Right ventricle myocardium inferior (tissue), 1 donor: Measurements from ENCODE around the gene PTCD2. TPM values are rescaled to one million over a fixed set of nuclear protein-coding genes. Genes with fewer than 3 reads are reported as not detected.

ENCODE experiments used
- ATAC-seq: fragments of 200-7000 bp; cut with Tn5 transposase; one replicate; pipeline ENCODE4 v1.9.1; 2020; ENCODE audit warnings: mild to moderate bottlenecking, moderate library complexity
- DNase-seq: peaks from one replicate; pipeline ENCODE4 v3.0.0; 2021; ENCODE audit errors: missing footprints
- intact Hi-C: fragments of 100-400 bp; cut with DNase I; formaldehyde crosslinking; loops from one replicate; pipeline ENCODE4 v1.11.0; 2022
- total RNA-seq: library from RNA; stranded (reverse); fragmentation: NEBNext Ultra II Directional; extraction: Animal tissue kit (Norgen Biotek cat#: 25700); gene quantifications from one replicate; pipeline ENCODE4 v1.2.1, GENCODE V29; 2021
- donor health status: DM: no; HTN: yes; CAD: no; lungs with severe emphysema.

PTCD2 gene
- total RNA-seq, 1 donor from 2014 or later: 15.5 TPM

- intact Hi-C loops: loop anchor here (5.0 kb wide), 1 partner anchor 84 kb away; no protein-coding TSS in a partner anchor
- ATAC-seq: no peak
- no peak for DNase-seq
Measured at GRCh38 chr5:72368271-72368670, 48.1 kb downstream of the PTCD2 start.

GRCh38 chr5:72369301-72369700 lies 49.1 kb downstream of the PTCD2 start:
- no peak for DNase-seq
- ATAC-seq: no peak
- intact Hi-C loops: loop anchor here (5.0 kb wide), 1 partner anchor 83 kb away; no protein-coding TSS in a partner anchor

GRCh38 chr5:72369711-72370110 lies 49.5 kb downstream of the PTCD2 start:
- DNase-seq: no peak
- ATAC-seq: no peak
- intact Hi-C loops: loop anchor here (5.0 kb wide), 1 partner anchor 83 kb away; no protein-coding TSS in a partner anchor

- intact Hi-C loops: no loop called here
- ATAC-seq (no peak), DNase-seq (no peak)
Measured at GRCh38 chr5:72372331-72372730, 52.2 kb downstream of the PTCD2 start.

- ATAC-seq (no peak), DNase-seq (no peak)
- intact Hi-C loops: no loop called here
Measured at GRCh38 chr5:72372923-72373322, 52.8 kb downstream of the PTCD2 start.

GRCh38 chr5:72374844-72375243 lies 54.7 kb downstream of the PTCD2 start:
- no peak for ATAC-seq
- no peak for DNase-seq
- intact Hi-C loops: no loop called here

- ATAC-seq (no peak), DNase-seq (no peak)
- intact Hi-C loops: no loop called here
Measured at GRCh38 chr5:72376381-72376780, 56.2 kb downstream of the PTCD2 start.

GRCh38 chr5:72377910-72378638 lies 57.9 kb downstream of the PTCD2 start:
- DNase-seq (no peak), ATAC-seq (peak; percentile 90)
- intact Hi-C loops: no loop called here

GRCh38 chr5:72378639-72379289 lies 58.6 kb downstream of the PTCD2 start:
- intact Hi-C loops: no loop called here
- ATAC-seq (peak; percentile 45), DNase-seq (no peak)

- DNase-seq (no peak), ATAC-seq (no peak)
- intact Hi-C loops: no loop called here
Measured at GRCh38 chr5:72379936-72380335, 59.8 kb downstream of the PTCD2 start.

GRCh38 chr5:72380492-72381274 lies 60.5 kb downstream of the PTCD2 start:
- ATAC-seq: no peak
- intact Hi-C loops: no loop called here
- DNase-seq: no peak

GRCh38 chr5:72383280-72383679 lies 63.1 kb downstream of the PTCD2 start:
- intact Hi-C loops: no loop called here
- DNase-seq (no peak), ATAC-seq (no peak)

GRCh38 chr5:72383726-72384125 lies 63.6 kb downstream of the PTCD2 start:
- DNase-seq (no peak), ATAC-seq (no peak)
- intact Hi-C loops: no loop called here

GRCh38 chr5:72386639-72387038 lies 66.5 kb downstream of the PTCD2 start:
- DNase-seq (no peak), ATAC-seq (no peak)
- intact Hi-C loops: no loop called here

- intact Hi-C loops: no loop called here
- no peak for DNase-seq
- ATAC-seq: no peak
Measured at GRCh38 chr5:72387985-72388384, 67.8 kb downstream of the PTCD2 start.

GRCh38 chr5:72388646-72389045 lies 68.5 kb downstream of the PTCD2 start:
- intact Hi-C loops: no loop called here
- no peak for DNase-seq
- ATAC-seq: no peak

GRCh38 chr5:72390836-72391235 lies 70.7 kb downstream of the PTCD2 start:
- no peak for ATAC-seq
- intact Hi-C loops: loop anchor here (10.0 kb wide), 1 partner anchor 114 kb away; the partner anchor contains the start of gene ZNF366

GRCh38 chr5:72392326-72392733 lies 72.2 kb downstream of the PTCD2 start:
- intact Hi-C loops: loop anchor here (10.0 kb wide), 1 partner anchor 112 kb away; the partner anchor contains the start of gene ZNF366
- ATAC-seq (peak; percentile 74), DNase-seq (no peak)

More at GRCh38 chr5:72390836-72391235, 70.7 kb downstream of the PTCD2 start:
- no peak for DNase-seq

GRCh38 chr5:72393052-72393451 lies 72.9 kb downstream of the PTCD2 start:
- ATAC-seq: no peak
- no peak for DNase-seq
- intact Hi-C loops: loop anchor here (10.0 kb wide), 1 partner anchor 112 kb away; the partner anchor contains the start of gene ZNF366
